Stomach (tissue), 4 donors: ENCODE results near the gene WLS.
"Not testable (repeated sequence)": the region's sequence is repeated elsewhere in the genome, so short reads cannot be mapped to it uniquely, and the experiment has no call there.

Experiments used
- EP300 ChIP-seq: sonication (generic); formaldehyde crosslinking; IDR thresholded peaks from one replicate; pipeline ENCODE4 v1.6.1; 2017; ENCODE audit warnings: antibody characterized with exemption
- POLR2A ChIP-seq, 4 donors: fragments of 450-650 bp; IDR thresholded peaks; one replicate each; pipeline ENCODE4 v1.6.1; 2016; ENCODE audit warnings: antibody characterized with exemption in 4 of 4, control low read depth in 2 of 4, mild to moderate bottlenecking in 1 of 4, moderate library complexity in 1 of 4
- POLR2AphosphoS5 ChIP-seq, 3 donors: sonication (generic); formaldehyde crosslinking; IDR thresholded peaks; one replicate each; pipeline ENCODE4 v1.6.1; 2016; ENCODE audit warnings: antibody characterized with exemption in 3 of 3
- TF ChIP-seq, protein P1 (sequence below), 7 experiments: fragments of 450-650 bp in 4 of 7; fragments of 200-600 bp in 3 of 7; sonication (generic) in 3 of 7; IDR thresholded peaks; one replicate each; pipeline ENCODE4 v1.5.1; 2016 to 2019; ENCODE audit warnings: antibody characterized with exemption in 7 of 7, control low read depth in 2 of 7, mild to moderate bottlenecking in 1 of 7

GRCh38 chr1:68161672-68162071 lies 70.7 kb downstream of the WLS start:
- TF ChIP-seq, protein P1, sequence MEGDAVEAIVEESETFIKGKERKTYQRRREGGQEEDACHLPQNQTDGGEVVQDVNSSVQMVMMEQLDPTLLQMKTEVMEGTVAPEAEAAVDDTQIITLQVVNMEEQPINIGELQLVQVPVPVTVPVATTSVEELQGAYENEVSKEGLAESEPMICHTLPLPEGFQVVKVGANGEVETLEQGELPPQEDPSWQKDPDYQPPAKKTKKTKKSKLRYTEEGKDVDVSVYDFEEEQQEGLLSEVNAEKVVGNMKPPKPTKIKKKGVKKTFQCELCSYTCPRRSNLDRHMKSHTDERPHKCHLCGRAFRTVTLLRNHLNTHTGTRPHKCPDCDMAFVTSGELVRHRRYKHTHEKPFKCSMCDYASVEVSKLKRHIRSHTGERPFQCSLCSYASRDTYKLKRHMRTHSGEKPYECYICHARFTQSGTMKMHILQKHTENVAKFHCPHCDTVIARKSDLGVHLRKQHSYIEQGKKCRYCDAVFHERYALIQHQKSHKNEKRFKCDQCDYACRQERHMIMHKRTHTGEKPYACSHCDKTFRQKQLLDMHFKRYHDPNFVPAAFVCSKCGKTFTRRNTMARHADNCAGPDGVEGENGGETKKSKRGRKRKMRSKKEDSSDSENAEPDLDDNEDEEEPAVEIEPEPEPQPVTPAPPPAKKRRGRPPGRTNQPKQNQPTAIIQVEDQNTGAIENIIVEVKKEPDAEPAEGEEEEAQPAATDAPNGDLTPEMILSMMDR (IDR thresholded peaks at IDR 0.05) = not testable (repeated sequence)
- TF ChIP-seq EP300; POLR2A (IDR thresholded peaks at IDR 0.05); POLR2AphosphoS5 (IDR thresholded peaks at IDR 0.05): not testable (repeated sequence)
